ENCODE data around the gene SMAGP. TPM values are rescaled to one million over a fixed set of nuclear protein-coding genes. Genes with fewer than 3 reads are reported as not detected.
"Not testable (repeated sequence)": the region's sequence is repeated elsewhere in the genome, so short reads cannot be mapped to it uniquely, and the experiment has no call there.

The SMAGP gene
- 10 to 100 TPM; 25.4 to 25.9 (median 25.4) TPM for polyA plus RNA-seq (ENCODE audit: insufficient read length in 3 of 3)

DNA sequence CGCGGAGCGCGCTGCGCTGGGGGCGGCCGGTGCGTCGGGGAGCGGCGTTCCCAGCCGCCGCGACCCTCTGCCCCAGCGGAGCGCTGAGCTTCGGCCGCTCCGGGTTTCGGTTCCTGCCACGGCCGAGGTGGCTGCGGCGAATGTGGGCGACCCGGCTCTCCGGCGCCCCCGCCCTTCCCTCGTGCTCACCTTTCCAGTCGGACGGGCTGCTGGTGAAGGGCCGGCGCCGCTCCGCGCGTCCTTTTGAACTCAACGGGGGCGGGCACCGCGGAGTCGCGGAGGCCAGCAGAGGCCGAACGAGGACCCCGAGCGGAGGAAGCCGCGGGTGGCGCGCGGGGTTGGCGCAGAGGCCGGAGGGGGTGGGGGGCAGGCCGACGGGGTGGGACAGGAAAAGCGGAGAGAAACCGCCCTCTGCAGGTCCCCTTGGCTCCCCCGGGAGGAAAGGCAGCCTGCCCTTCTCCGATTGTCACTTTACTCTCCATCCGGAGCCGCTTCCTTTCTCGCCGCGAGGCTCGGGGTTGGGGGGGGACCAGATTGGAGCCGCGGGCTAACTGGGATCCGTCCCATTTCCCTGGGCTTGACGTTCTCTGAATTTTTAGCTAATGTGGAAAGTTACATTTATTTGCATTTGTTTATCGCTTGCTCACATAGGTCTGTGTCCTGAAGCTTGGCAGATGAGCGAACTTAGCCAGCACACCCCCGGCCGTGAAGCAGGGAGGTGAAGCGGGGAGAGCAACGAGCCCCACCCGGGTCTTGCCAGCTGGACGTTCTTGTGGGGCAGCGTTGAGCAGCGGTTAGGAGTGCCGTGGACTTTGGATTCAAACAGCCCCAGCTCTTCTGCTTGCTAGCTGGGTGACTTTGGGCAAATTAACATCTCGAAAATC lies at the start of gene SMAGP:
TSS of gene SMAGP (minus strand) at position 349 of the 884 bp plus-strand sequence. CDS start 1,137 bp downstream, outside the sequence.
- DNase-seq (ENCODE audit: low read depth in 3 of 3, low spot score in 2 of 3): peak in 1 of 3 donors; percentile 43

- DNase-seq (ENCODE audit: low read depth in 3 of 3, low spot score in 2 of 3): no peak
Observed at GRCh38 chr12:51318846-51319599, 48.8 kb upstream of the SMAGP start.

- DNase-seq (ENCODE audit: low read depth in 3 of 3, low spot score in 2 of 3): not testable (repeated sequence)
Observed at GRCh38 chr12:51318057-51318806, 48.0 kb upstream of the SMAGP start.

GRCh38 chr12:51311389-51311788 lies 41.2 kb upstream of the SMAGP start:
- no peak for DNase-seq (ENCODE audit: low read depth in 3 of 3, low spot score in 2 of 3)

- DNase-seq (ENCODE audit: low read depth in 3 of 3, low spot score in 2 of 3): no peak
Observed at GRCh38 chr12:51307655-51308593, 37.7 kb upstream of the SMAGP start.

GRCh38 chr12:51306507-51306906 lies 36.3 kb upstream of the SMAGP start:
- no peak for DNase-seq (ENCODE audit: low read depth in 3 of 3, low spot score in 2 of 3)

GRCh38 chr12:51300768-51301167 lies 30.6 kb upstream of the SMAGP start:
- not testable (repeated sequence) for DNase-seq (ENCODE audit: low read depth in 3 of 3, low spot score in 2 of 3)

GRCh38 chr12:51295651-51296050 lies 25.4 kb upstream of the SMAGP start:
- DNase-seq (ENCODE audit: low read depth in 3 of 3, low spot score in 2 of 3): no peak

DNA sequence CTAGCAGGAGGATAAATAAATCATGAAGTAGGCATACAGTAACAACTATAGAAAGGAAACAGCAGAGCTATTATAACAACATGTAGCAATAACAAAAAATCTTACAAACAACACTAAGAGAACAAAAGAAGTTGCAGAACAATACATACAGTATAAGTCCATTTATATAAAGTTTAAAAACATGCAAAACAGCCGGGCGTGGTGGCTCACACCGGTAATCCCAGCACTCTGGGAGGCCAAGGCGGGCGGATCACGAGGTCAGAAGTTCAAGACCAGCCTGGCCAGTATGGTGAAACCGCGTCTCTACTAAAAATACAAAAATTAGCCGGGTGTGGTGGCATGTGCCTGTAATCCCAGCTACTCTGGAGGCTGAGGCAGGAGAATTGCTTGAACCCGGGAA lies 23.9 kb upstream of the SMAGP start:
- not testable (repeated sequence) for DNase-seq (ENCODE audit: low read depth in 3 of 3, low spot score in 2 of 3)

- DNase-seq (ENCODE audit: low read depth in 3 of 3, low spot score in 2 of 3): no peak
Observed at GRCh38 chr12:51293696-51294095, 23.5 kb upstream of the SMAGP start.

DNA sequence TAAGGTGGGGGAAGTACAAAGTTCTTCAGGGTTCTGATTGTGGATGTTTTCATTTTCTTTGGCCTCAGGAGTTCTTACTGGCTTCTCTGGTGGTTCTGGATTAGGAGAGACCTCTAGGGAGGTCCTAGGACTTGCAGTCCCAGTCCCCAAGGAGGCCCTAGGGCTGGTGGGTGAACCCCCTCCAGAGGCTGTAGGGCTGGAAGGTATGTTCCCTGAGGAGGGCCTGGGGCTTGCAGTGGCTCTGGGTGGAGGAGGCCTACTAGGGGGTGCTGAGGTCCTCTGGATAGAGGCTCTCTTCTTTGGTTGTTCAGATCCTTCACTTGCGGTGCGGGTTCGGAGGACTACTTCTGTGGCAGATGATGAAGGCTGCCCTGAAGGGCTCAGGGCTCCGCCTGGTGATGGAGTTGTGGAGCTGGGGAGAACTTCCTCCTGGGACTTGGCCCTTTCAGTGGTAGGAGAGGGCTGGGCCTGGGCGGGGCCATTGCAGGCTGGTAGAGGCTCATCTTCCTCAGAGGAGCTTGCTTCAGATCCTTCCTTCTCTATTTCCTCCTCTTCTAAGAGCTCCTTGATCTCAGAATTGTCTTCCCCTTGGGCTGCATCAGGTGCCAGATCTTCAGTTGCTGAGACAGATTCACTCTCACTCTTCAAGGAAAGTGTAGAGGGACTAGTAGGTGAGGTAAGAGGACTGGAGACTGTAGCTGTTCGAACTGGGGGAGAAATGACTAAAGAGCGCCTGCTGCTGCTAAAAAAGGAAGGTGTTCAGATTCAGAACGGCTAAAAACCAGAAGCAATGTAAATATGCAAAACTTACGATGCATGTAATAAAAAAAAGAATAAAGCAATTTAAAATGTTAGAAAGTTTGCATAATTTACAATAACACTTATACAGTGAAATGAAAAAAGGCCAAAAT lies 21.6 kb upstream of the SMAGP start:
- DNase-seq (ENCODE audit: low read depth in 3 of 3, low spot score in 2 of 3): not testable (repeated sequence)

GRCh38 chr12:51285843-51286242 lies 15.6 kb upstream of the SMAGP start:
- DNase-seq (ENCODE audit: low read depth in 3 of 3, low spot score in 2 of 3): no peak

- no peak for DNase-seq (ENCODE audit: low read depth in 3 of 3, low spot score in 2 of 3)
Observed at GRCh38 chr12:51281202-51281924, 11.1 kb upstream of the SMAGP start.

DNA sequence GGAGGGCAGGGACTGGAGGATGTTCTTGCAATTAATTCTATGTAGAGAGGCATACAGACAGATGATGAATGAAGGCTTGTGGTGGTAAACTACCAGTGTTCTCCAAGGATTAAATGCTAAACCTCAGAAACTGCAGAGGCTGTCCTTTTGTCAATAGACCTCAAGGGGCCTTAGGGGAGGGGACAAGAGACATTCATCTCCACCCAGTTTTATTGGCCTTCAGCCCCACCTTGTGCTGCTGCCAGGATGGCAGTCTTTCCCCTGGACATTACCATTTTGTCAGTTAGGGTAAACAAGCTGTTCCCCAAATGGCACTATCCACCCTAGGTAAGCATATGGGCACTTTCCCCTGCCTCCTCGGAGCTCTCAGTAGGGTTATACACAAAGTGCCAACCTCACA lies 4.9 kb upstream of the SMAGP start:
- no peak for DNase-seq (ENCODE audit: low read depth in 3 of 3, low spot score in 2 of 3)

GRCh38 chr12:51272810-51273209 lies 2.6 kb upstream of the SMAGP start:
- not testable (repeated sequence) for DNase-seq (ENCODE audit: low read depth in 3 of 3, low spot score in 2 of 3)

DNA sequence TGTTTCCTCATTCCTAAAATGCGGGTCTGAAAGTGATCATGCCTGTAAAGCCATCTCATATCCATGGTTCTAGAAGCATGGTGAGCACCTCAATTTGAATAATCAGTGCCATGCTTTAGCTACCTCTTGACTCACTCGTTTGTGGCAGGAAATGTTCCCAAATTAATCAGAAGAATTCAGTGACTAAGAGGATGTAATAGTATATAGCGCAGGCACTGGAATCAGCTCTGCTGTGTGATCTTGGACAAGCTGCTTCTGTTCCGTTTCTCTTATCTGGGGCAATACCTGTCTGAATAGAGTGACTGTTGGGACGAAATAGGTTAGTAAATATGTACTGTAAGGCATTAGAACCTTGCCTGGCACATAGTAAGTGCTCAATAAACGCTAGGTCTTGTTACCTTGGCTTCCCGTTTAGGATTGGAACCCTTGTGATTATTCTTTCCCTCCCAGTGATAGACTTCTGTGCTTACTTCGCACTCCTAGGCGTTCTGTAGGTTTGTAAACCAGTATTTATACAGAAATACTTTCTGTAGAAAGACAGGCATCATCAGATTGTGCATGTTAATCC lies 820 bp upstream of the SMAGP start:
- DNase-seq (ENCODE audit: low read depth in 3 of 3, low spot score in 2 of 3): no peak

DNA sequence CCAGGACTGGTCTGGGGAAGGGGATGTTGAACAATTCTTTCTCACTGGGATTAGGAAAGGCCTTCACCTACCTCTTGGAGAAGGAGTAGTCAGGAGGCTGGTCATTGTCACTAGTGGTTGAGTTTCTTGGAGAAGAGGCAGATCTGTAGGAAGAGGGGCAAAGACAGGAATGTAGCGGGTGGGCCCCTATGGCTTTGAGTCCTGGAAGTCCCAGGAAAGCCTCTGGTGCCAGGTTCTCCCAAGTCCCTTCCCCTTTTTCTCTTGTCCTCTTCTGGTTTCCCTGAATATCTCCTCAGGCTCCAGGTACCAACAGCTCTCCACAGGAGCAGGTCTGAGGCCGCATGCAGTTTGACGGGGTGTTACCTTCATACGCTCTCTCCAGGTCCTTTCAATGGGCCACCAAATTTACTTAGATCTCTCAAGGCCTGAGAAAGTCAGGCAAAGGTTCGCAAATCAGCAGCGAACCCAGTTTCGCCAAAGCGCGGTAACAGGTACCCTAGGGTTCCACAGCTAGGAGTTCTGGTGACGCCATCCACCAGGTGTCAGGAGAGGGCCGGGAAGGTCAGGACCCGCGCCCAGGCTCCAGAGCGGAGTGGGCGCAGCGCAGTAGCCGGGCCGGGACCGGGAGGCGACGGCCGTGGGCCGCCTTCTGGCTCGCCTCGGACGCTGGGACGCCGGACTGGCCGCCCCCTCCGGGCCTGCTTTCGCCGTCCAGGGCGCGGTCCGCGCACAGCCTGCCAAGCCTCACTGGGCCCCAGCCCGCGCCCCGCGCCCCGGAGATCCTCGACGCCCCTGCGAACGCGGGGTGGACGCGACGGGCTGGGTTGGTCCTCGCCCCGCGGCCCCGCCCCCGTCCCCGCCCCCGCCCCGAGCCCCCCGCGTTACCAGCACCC lies 795 bp downstream of the SMAGP start:
- no peak for DNase-seq (ENCODE audit: low read depth in 3 of 3, low spot score in 2 of 3)

Data from right renal cortex interstitium (tissue), 3 donors.